Measurements from ENCODE around the gene MRPS18B. TPM values are rescaled to one million over a fixed set of nuclear protein-coding genes. Genes with fewer than 3 reads are reported as not detected.

MRPS18B gene
- total and polyA plus RNA-seq, 2 of the 13 experiments (the other 11 are each of a cell fraction or from before 2014, with no cell fraction given), result 125 to 131 TPM

DNA sequence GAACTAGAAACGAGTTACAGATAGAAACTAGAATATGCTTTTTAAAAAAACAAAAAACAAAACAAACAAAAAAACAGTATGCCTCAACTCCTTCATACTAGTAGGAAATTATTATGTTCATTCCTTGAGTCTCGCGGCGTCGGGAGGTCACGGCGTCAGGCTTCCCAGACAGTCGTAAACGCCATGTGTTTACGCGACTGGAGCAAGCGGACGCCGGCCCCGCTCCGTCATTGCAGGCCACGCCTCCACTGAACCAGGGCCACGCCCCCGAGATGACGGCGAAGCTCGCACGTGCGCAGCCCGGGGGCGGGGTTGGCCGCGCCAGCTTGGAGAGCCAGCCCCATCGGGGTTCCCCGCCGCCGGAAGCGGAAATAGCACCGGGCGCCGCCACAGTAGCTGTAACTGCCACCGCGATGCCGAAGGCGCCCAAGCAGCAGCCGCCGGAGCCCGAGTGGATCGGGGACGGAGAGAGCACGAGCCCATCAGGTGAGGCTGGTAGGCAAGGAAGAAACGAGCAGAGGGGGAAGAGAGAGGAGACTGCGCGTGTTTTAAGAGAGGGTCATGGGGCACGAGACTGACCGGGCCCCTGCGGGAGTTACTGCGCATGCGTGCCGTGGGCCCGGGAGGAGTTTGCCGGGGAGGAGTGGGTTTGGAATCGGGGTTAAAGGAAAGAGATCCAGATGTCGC is 46.4 kb upstream of the MRPS18B start, which contains the start of gene ABCF1 (continued):
- TF ChIP-seq, protein P1, sequence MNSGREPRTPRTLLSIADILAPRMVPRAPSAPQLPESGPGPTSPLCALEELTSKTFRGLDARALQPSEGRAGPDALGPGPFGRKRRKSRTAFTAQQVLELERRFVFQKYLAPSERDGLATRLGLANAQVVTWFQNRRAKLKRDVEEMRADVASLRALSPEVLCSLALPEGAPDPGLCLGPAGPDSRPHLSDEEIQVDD (CRISPR knock-in tag; IDR thresholded peaks at IDR 0.05; ENCODE audit: borderline replicate concordance), result peak; percentile 64; the same call in 1 of the 2 replicates
- TF ChIP-seq ZNF589 (CRISPR knock-in tag; conservative IDR thresholded peaks at IDR 0.05), result peak; percentile 86
- TF ChIP-seq SIN3B (IDR thresholded peaks at IDR 0.05; ENCODE audit: low read length), result peak; percentile 76
- TF ChIP-seq KDM2A (CRISPR knock-in tag; IDR thresholded peaks at IDR 0.05; ENCODE audit: borderline replicate concordance, low read depth), result peak; percentile 92
- 0 out of 2 replicates have a peak, but pooled peaks have one; percentile 54 for TF ChIP-seq NPAS2 (CRISPR knock-in tag; IDR thresholded peaks at IDR 0.05; ENCODE audit: borderline replicate concordance)
- peak; percentile 66 for TF ChIP-seq RBM39 (IDR thresholded peaks at IDR 0.05; ENCODE audit: low read depth, low read length, poor library complexity, severe bottlenecking)
- no peak for TF ChIP-seq ZNF782 (CRISPR knock-in tag; IDR thresholded peaks at IDR 0.05; ENCODE audit: borderline replicate concordance)
- TF ChIP-seq ZNF205 (CRISPR knock-in tag; IDR thresholded peaks at IDR 0.05), result peak; percentile 94
- no peak; the same call in 1 of the 2 replicates for TF ChIP-seq ZBTB1 (CRISPR knock-in tag; IDR thresholded peaks at IDR 0.05; ENCODE audit: borderline replicate concordance)
- peak; percentile 100 for TF ChIP-seq SAP130 (CRISPR knock-in tag; IDR thresholded peaks at IDR 0.05; ENCODE audit: low read depth)
- peak; percentile 87 for TF ChIP-seq ZNF331 (CRISPR knock-in tag; IDR thresholded peaks at IDR 0.05)
- TF ChIP-seq ZNF710 (CRISPR knock-in tag; IDR thresholded peaks at IDR 0.05; ENCODE audit: borderline replicate concordance), result peak; percentile 31; the same call in 1 of the 2 replicates
- peak; percentile 81 for TF ChIP-seq MED8 (CRISPR knock-in tag; IDR thresholded peaks at IDR 0.05; ENCODE audit: insufficient replicate concordance)
- TF ChIP-seq ZNF878 (CRISPR knock-in tag; IDR thresholded peaks at IDR 0.05), result peak; percentile 91; the same call in 1 of the 2 replicates
- peak; percentile 100 for TF ChIP-seq ZNF580 (CRISPR knock-in tag; IDR thresholded peaks at IDR 0.05; ENCODE audit: borderline replicate concordance, low read depth)
- TF ChIP-seq RXRB (CRISPR knock-in tag; IDR thresholded peaks at IDR 0.05; ENCODE audit: borderline replicate concordance), result peak; percentile 80
- peak; percentile 77 for TF ChIP-seq NCOA2 (CRISPR knock-in tag; IDR thresholded peaks at IDR 0.05)
- TF ChIP-seq RBAK (CRISPR knock-in tag; IDR thresholded peaks at IDR 0.05), result no peak
- TF ChIP-seq ZEB1 (IDR thresholded peaks at IDR 0.05; ENCODE audit: insufficient replicate concordance, low read depth), result peak; percentile 20
- TF ChIP-seq NFKB2 (CRISPR knock-in tag; IDR thresholded peaks at IDR 0.05; ENCODE audit: borderline replicate concordance), result peak; percentile 96
- 0 out of 2 replicates have a peak, but pooled peaks have one; percentile 44 for TF ChIP-seq ZBTB3 (CRISPR knock-in tag; IDR thresholded peaks at IDR 0.05; ENCODE audit: borderline replicate concordance, low read depth)
- peak; percentile 90; the same call in 1 of the 2 replicates for TF ChIP-seq ZNF841 (CRISPR knock-in tag; IDR thresholded peaks at IDR 0.05; ENCODE audit: borderline replicate concordance)
- no peak for TF ChIP-seq HHEX (CRISPR knock-in tag; IDR thresholded peaks at IDR 0.05)
- no peak; the same call in 1 of the 2 replicates for TF ChIP-seq HES4 (CRISPR knock-in tag; IDR thresholded peaks at IDR 0.05; ENCODE audit: borderline replicate concordance)

All from HepG2 (cell line).